CD14-positive monocyte (primary cell): ENCODE measurements around the gene IGHMBP2. TPM values are rescaled to one million over a fixed set of nuclear protein-coding genes. Genes with fewer than 3 reads are reported as not detected.

Source experiments
- DNase-seq, 3 donors: peaks; one replicate each; pipeline ENCODE4 v3.0.0-alpha.2; 2011 to 2022
- H2AFZ ChIP-seq: 2 replicates; pipeline ENCODE4 v1.6.0; 2012; ENCODE audit warnings: mild to moderate bottlenecking, low read depth, low read length, inconsistent platforms; ENCODE audit not compliant: insufficient read depth, poor library complexity, severe bottlenecking
- H3K27ac ChIP-seq, 2 donors: 1 replicate in 1 of 2; 2 replicates in 1 of 2; pipeline ENCODE4 v1.5.1; 2012 to 2013; ENCODE audit warnings: low read length in 2 of 2, control low read depth in 1 of 2, inconsistent platforms in 1 of 2, low read depth in 1 of 2, mild to moderate bottlenecking in 1 of 2
- H3K27me3 ChIP-seq, 2 donors: one replicate each; pipeline versions ENCODE4 v1.6.0 to v1.6.1; 2011 to 2013; ENCODE audit warnings: low read length in 2 of 2; ENCODE audit not compliant: control insufficient read depth in 2 of 2, insufficient read depth in 2 of 2
- H3K36me3 ChIP-seq, 2 donors: replicated peaks in 1 of 2; 1 replicate in 1 of 2; 2 replicates in 1 of 2; pipeline versions ENCODE4 v1.5.1 to v1.6.1; 2012 to 2013; ENCODE audit warnings: low read length in 2 of 2, control low read depth in 1 of 2, inconsistent platforms in 1 of 2, mild to moderate bottlenecking in 1 of 2; ENCODE audit not compliant: insufficient read depth in 2 of 2, control insufficient read depth in 1 of 2
- H3K4me1 ChIP-seq, 2 donors: 1 replicate in 1 of 2; 2 replicates in 1 of 2; pipeline versions ENCODE4 v1.5.1 to v1.6.1; 2012 to 2013; ENCODE audit warnings: low read length in 2 of 2, control low read depth in 1 of 2, inconsistent platforms in 1 of 2, mild to moderate bottlenecking in 1 of 2, moderate library complexity in 1 of 2; ENCODE audit not compliant: insufficient read depth in 2 of 2, control insufficient read depth in 1 of 2
- H3K4me2 ChIP-seq: replicated peaks from 2 replicates; pipeline ENCODE3; 2012; ENCODE audit warnings: low read length, moderate library complexity, mild to moderate bottlenecking; ENCODE audit not compliant: poor library complexity, severe bottlenecking; ENCODE audit errors: extremely low read depth
- H3K4me3 ChIP-seq, 3 experiments: fragments of 200-600 bp in 1 of 3; sonication (generic) in 1 of 3; replicated peaks in 1 of 3; 1 replicate in 2 of 3; 2 replicates in 1 of 3; pipeline ENCODE4 v1.5.1; 2011 to 2013; ENCODE audit warnings: low read length in 3 of 3, mild to moderate bottlenecking in 3 of 3, control low read depth in 2 of 3, low read depth in 2 of 3, inconsistent platforms in 1 of 3, moderate library complexity in 1 of 3
- H3K79me2 ChIP-seq: 2 replicates; pipeline ENCODE4 v1.6.0; 2012; ENCODE audit warnings: mild to moderate bottlenecking, control low read depth, inconsistent platforms, low read length, moderate library complexity; ENCODE audit not compliant: insufficient read depth
- H3K9ac ChIP-seq: 2 replicates; pipeline ENCODE4 v1.6.0; 2017; ENCODE audit warnings: low read length, mild to moderate bottlenecking; ENCODE audit not compliant: insufficient read depth, poor library complexity, severe bottlenecking
- H3K9me3 ChIP-seq, 2 donors: replicated peaks in 1 of 2; 1 replicate in 1 of 2; 2 replicates in 1 of 2; pipeline versions ENCODE4 v1.5.1 to v1.6.1; 2012 to 2013; ENCODE audit warnings: low read length in 2 of 2, control low read depth in 1 of 2; ENCODE audit not compliant: control insufficient read depth in 1 of 2, insufficient read depth in 1 of 2
- H4K20me1 ChIP-seq: 2 replicates; pipeline ENCODE4 v1.6.0; 2012; ENCODE audit warnings: mild to moderate bottlenecking, low read length, control low read depth, moderate library complexity; ENCODE audit not compliant: insufficient read depth
- H3K27ac Mint-ChIP-seq, 7 donors: one replicate each; pipeline ENCODE4 v1.8.0; 2020; ENCODE audit warnings: mild to moderate bottlenecking in 7 of 7, mixed read lengths in 7 of 7, moderate library complexity in 6 of 7, inconsistent platforms in 2 of 7
- H3K27me3 Mint-ChIP-seq, 3 donors: one replicate each; pipeline ENCODE4 v1.8.0; 2021 to 2022; ENCODE audit warnings: low read depth in 3 of 3, mild to moderate bottlenecking in 3 of 3, mixed read lengths in 3 of 3, moderate library complexity in 3 of 3, inconsistent platforms in 1 of 3
- H3K36me3 Mint-ChIP-seq, 2 donors: one replicate each; pipeline ENCODE4 v1.8.0; 2020; ENCODE audit warnings: mixed read lengths in 2 of 2, inconsistent platforms in 1 of 2, mild to moderate bottlenecking in 1 of 2
- H3K4me1 Mint-ChIP-seq: one replicate; pipeline ENCODE4 v1.8.0; 2020; ENCODE audit warnings: mild to moderate bottlenecking, mixed read lengths
- H3K4me3 Mint-ChIP-seq, 2 donors: one replicate each; pipeline ENCODE4 v1.8.0; 2020; ENCODE audit warnings: mild to moderate bottlenecking in 2 of 2, mixed read lengths in 2 of 2, moderate library complexity in 1 of 2
- H3K9me3 Mint-ChIP-seq, 7 donors: one replicate each; pipeline ENCODE4 v1.8.0; 2020 to 2022; ENCODE audit warnings: mixed read lengths in 7 of 7, mild to moderate bottlenecking in 6 of 7, moderate library complexity in 6 of 7, inconsistent platforms in 2 of 7
- CTCF ChIP-seq: fragments of 200-600 bp; IDR thresholded peaks from one replicate; pipeline ENCODE4 v1.8.0; 2022; ENCODE audit warnings: antibody characterized with exemption, mild to moderate bottlenecking
- WGBS: methylation state at CpG from one replicate; pipeline ENCODE4 v1.1.5; 2013; ENCODE audit warnings: missing lambda C conversion rate; ENCODE audit not compliant: insufficient coverage; 5-methylcytosine and 5-hydroxymethylcytosine counted together
- intact Hi-C, 2 donors: fragments of 100-400 bp; cut with micrococcal nuclease; formaldehyde crosslinking; loops; one replicate each; pipeline versions ENCODE4 v1.15.0 to v1.15.1; 2023
- polyA plus RNA-seq, 3 donors: library from polyadenylated mRNA; depleted of rRNA in 1 of 3; unstranded in 2 of 3; stranded (reverse) in 1 of 3; fragments of 300-500 nt in 2 of 3; fragments of >200 nt in 1 of 3; fragmentation: Illumina TruSeq in 2 of 3; gene quantifications; 1 replicate in 2 of 3; 2 replicates in 1 of 3; pipeline ENCODE4 v1.2.3, GENCODE V29; 2012 to 2021

The IGHMBP2 gene
- polyA plus RNA-seq, 3 donors = 3.9 to 14.9 (median 6.0) TPM

- Histone ChIP-seq H3K79me2 (no peaks in the 10 kb centered on the region), H3K9ac (no peak overlapping the region), H3K27me3 (no peaks in the 10 kb centered on the region), H3K4me3 (no peak overlapping the region), H3K36me3 (peaks cover 82 to 98% of the 10 kb centered on the region in 2 donors), H3K4me2 (no peak overlapping the region), H3K4me1 (no peaks in the 10 kb centered on the region), H3K27ac (no peak overlapping the region), H4K20me1 (no peaks in the 10 kb centered on the region), H2AFZ (no peak overlapping the region), H3K9me3 (no peaks in the 10 kb centered on the region)
- Mint-ChIP-seq H3K36me3 (peaks cover 86 to 100% of the 10 kb centered on the region in 2 donors), H3K4me1 (no peaks in the 10 kb centered on the region), H3K27ac (peak overlapping the region in 1 of 7 donors; percentile 43), H3K9me3 (no peaks in the 10 kb centered on the region), H3K4me3 (no peak overlapping the region), H3K27me3 (no peaks in the 10 kb centered on the region)
- WGBS = 95% methylated on average over 12 of the region's 13 CpGs
- no peak for TF ChIP-seq CTCF
- no peak for DNase-seq
- intact Hi-C loops = no loop called here
Measured at GRCh38 chr11:68916439-68916838, 12.7 kb downstream of the IGHMBP2 start.

- Histone ChIP-seq H3K27ac (no peak overlapping the region), H3K4me3 (no peak overlapping the region), H3K79me2 (peaks cover 7% of the 10 kb centered on the region), H3K36me3 (peaks cover 64 to 77% of the 10 kb centered on the region in 2 donors), H3K4me2 (no peak overlapping the region), H3K9ac (no peak overlapping the region), H4K20me1 (peaks cover 4% of the 10 kb centered on the region), H3K4me1 (peaks cover 19 to 20% of the 10 kb centered on the region in 2 donors), H3K27me3 (no peaks in the 10 kb centered on the region), H3K9me3 (peaks cover 21 to 22% of the 10 kb centered on the region in 2 donors), H2AFZ (no peak overlapping the region)
- no peak for TF ChIP-seq CTCF
- intact Hi-C loops = no loop called here
- DNase-seq = no peak
- no peak overlapping the region for H3K4me3 Mint-ChIP-seq
- H3K27ac Mint-ChIP-seq = no peak overlapping the region
- peaks cover 75 to 85% of the 10 kb centered on the region in 2 donors for H3K36me3 Mint-ChIP-seq
- WGBS = 100% methylated on average over 1 of the region's 3 CpGs
- peaks cover 13 to 26% (median 22%) of the 10 kb centered on the region in 7 donors for H3K9me3 Mint-ChIP-seq
- H3K27me3 Mint-ChIP-seq = peaks cover 0 to 4% (median 0%) of the 10 kb centered on the region in 3 donors
- peaks cover 19% of the 10 kb centered on the region for H3K4me1 Mint-ChIP-seq
Measured at GRCh38 chr11:68923614-68924013, 19.9 kb downstream of the IGHMBP2 start.
